Adrenal gland (tissue), 5 donors: ENCODE data around the gene LCN12.

ENCODE experiments used
- POLR2A ChIP-seq, 2 donors: fragments of 450-650 bp; IDR thresholded peaks; one replicate each; pipeline ENCODE4 v1.6.1; 2017; ENCODE audit warnings: antibody characterized with exemption in 2 of 2, mild to moderate bottlenecking in 2 of 2, moderate library complexity in 1 of 2
- TF ChIP-seq, protein P1 (sequence below), 6 experiments: fragments of 450-650 bp in 4 of 6; fragments of 200-600 bp in 2 of 6; sonication (generic) in 1 of 6; IDR thresholded peaks; 1 replicate in 5 of 6; 2 replicates in 1 of 6; pipeline versions ENCODE4 v1.5.1 to v1.8.0; 2016 to 2021; ENCODE audit warnings: antibody characterized with exemption in 6 of 6, mild to moderate bottlenecking in 2 of 6, moderate library complexity in 1 of 6
- donor health status: DM: no; HTN: no; CAD: no.

DNA sequence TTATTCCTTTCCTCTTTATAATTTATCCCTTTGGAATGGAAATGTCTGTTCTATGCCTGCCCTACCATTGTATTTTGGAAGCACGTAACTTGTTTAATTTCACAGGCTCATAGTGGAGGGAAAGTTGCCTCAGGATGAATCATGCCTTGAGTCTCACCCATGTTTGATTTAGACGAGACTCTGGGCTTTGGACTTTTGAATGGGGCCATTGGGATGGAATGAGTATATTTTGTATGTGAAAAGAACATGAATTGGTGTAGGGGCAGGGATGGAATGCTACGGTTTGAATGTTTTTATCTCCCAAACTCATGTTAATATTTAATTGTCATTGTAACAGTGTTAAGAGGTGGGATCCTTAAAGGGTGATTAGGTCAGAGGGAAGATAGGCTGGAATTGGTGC, 17.8 kb upstream of the LCN12 start:
- TF ChIP-seq POLR2A (IDR thresholded peaks at IDR 0.05): no peak
- TF ChIP-seq, protein P1, sequence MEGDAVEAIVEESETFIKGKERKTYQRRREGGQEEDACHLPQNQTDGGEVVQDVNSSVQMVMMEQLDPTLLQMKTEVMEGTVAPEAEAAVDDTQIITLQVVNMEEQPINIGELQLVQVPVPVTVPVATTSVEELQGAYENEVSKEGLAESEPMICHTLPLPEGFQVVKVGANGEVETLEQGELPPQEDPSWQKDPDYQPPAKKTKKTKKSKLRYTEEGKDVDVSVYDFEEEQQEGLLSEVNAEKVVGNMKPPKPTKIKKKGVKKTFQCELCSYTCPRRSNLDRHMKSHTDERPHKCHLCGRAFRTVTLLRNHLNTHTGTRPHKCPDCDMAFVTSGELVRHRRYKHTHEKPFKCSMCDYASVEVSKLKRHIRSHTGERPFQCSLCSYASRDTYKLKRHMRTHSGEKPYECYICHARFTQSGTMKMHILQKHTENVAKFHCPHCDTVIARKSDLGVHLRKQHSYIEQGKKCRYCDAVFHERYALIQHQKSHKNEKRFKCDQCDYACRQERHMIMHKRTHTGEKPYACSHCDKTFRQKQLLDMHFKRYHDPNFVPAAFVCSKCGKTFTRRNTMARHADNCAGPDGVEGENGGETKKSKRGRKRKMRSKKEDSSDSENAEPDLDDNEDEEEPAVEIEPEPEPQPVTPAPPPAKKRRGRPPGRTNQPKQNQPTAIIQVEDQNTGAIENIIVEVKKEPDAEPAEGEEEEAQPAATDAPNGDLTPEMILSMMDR (IDR thresholded peaks at IDR 0.05): no peak
